GM12878 (cell line): ENCODE results near the gene THAP3. TPM values are rescaled to one million over a fixed set of nuclear protein-coding genes. Genes with fewer than 3 reads are reported as not detected.

Experiments
- ATAC-seq: fragments of 200-7000 bp; cut with Tn5 transposase; 3 replicates; pipeline ENCODE4 v1.9.1; 2020; ENCODE audit warnings: mild to moderate bottlenecking, moderate library complexity
- BruUV-seq: library from RNA; stranded (reverse); fragments of 400-500 nt; replicated peaks from 2 replicates; lab custom pipeline; 2021; lab: Mats Ljungman, UMichigan
- CTCF ChIA-PET: fragments of 300-600 bp; sonication (Branson Sonifier 250); formaldehyde crosslinking; extraction: SDS; loops from one replicate; lab custom pipeline; 2021; ENCODE audit warnings: inconsistent platforms; lab: Yijun Ruan, JAX
- POLR2A ChIA-PET: fragments of 350-600 bp; formaldehyde crosslinking; extraction: SDS; loops from one replicate; lab custom pipeline; 2021; ENCODE audit warnings: inconsistent platforms; lab: Charles Lee
- RAD21 ChIA-PET: fragments of 300-600 bp; sonication (Branson Sonifier 250); formaldehyde crosslinking; loops from one replicate; lab custom pipeline; 2023; ENCODE audit warnings: antibody characterized with exemption; ENCODE audit not compliant: unreplicated experiment; lab: Charles Lee
- SMC1A ChIA-PET: fragments of 300-600 bp; sonication (Branson Sonifier 250); formaldehyde crosslinking; loops from one replicate; lab custom pipeline; 2023; ENCODE audit not compliant: unreplicated experiment, uncharacterized antibody; lab: Charles Lee
- DNase-seq: peaks from one replicate; pipeline ENCODE4 v3.0.0-alpha.2; 2011; ENCODE audit warnings: low read depth, low spot score
- FAIRE-seq: peaks from 3 replicates; lab custom pipeline; 2011; peaks lifted over from hg19 to GRCh38; lab: Jason Lieb, UNC
- H2AFZ ChIP-seq: 2 replicates; pipeline ENCODE4 v1.6.0; 2011; ENCODE audit warnings: low read depth, low read length, control low read depth; ENCODE audit not compliant: control insufficient read depth
- H3K27ac ChIP-seq: 2 replicates; pipeline ENCODE4 v1.5.1; 2011; ENCODE audit warnings: control low read depth; ENCODE audit not compliant: control insufficient read depth, insufficient read depth
- H3K27me3 ChIP-seq, 2 experiments: replicated peaks in 1 of 2; 2 replicates each; pipeline versions ENCODE4 v1.6.0 to v1.6.1; 2011; ENCODE audit warnings: low read length in 1 of 2; ENCODE audit not compliant: control insufficient read depth in 2 of 2, insufficient read depth in 2 of 2
- H3K36me3 ChIP-seq, 2 experiments: 2 replicates each; pipeline ENCODE4 v1.5.1; 2011; ENCODE audit warnings: low read length in 1 of 2; ENCODE audit not compliant: control insufficient read depth in 2 of 2, insufficient read depth in 2 of 2
- H3K4me1 ChIP-seq: 2 replicates; pipeline ENCODE4 v1.6.1; 2011; ENCODE audit warnings: mild to moderate bottlenecking, low read length, moderate library complexity, mixed read lengths; ENCODE audit not compliant: control insufficient read depth, insufficient read depth
- H3K4me2 ChIP-seq: 2 replicates; pipeline ENCODE4 v1.6.0; 2011; ENCODE audit warnings: control low read depth; ENCODE audit not compliant: control insufficient read depth, insufficient read depth
- H3K4me3 ChIP-seq: fragments of 200-600 bp; sonication (generic); 2 replicates; pipeline ENCODE4 v1.5.1; 2016
- H3K79me2 ChIP-seq: 2 replicates; pipeline ENCODE4 v1.6.0; 2011; ENCODE audit warnings: low read length; ENCODE audit not compliant: control insufficient read depth, insufficient read depth
- H3K9ac ChIP-seq: 2 replicates; pipeline ENCODE4 v1.8.0; 2011; ENCODE audit warnings: low read length, control low read depth, mixed read lengths; ENCODE audit not compliant: control insufficient read depth, insufficient read depth
- H3K9me3 ChIP-seq: replicated peaks from 3 replicates; pipeline ENCODE4 v1.5.1; 2011; ENCODE audit warnings: mild to moderate bottlenecking, low read length; ENCODE audit not compliant: control insufficient read depth, insufficient read depth
- H4K20me1 ChIP-seq: 2 replicates; pipeline ENCODE4 v1.6.0; 2011; ENCODE audit not compliant: control insufficient read depth, insufficient read depth
- KAT2A ChIP-seq: conservative IDR thresholded peaks from 2 replicates; pipeline ENCODE4 v1.6.1; 2011; ENCODE audit warnings: low read depth, low read length; ENCODE audit not compliant: control insufficient read depth
- NR2F1 ChIP-seq: fragments of 450-650 bp; conservative IDR thresholded peaks from 2 replicates; pipeline ENCODE4 v1.6.1; 2017; ENCODE audit warnings: mild to moderate bottlenecking
- SREBF2 ChIP-seq: IDR thresholded peaks from 2 replicates; pipeline ENCODE4 v1.6.1; 2012; ENCODE audit warnings: mild to moderate bottlenecking, low read length
- TCF7 ChIP-seq: IDR thresholded peaks from 2 replicates; pipeline ENCODE4 v1.6.1; 2014; ENCODE audit warnings: antibody characterized with exemption, borderline replicate concordance
- ZNF384 ChIP-seq: IDR thresholded peaks from 2 replicates; pipeline ENCODE4 v1.6.1; 2012; ENCODE audit warnings: low read depth, mild to moderate bottlenecking, low read length, improper control_type of control experiment, borderline replicate concordance
- WGBS: methylation state at CpG from one replicate; pipeline ENCODE4 v1.1.6; 2016; ENCODE audit warnings: low lambda C conversion rate; ENCODE audit not compliant: insufficient replicate concordance, insufficient coverage; ENCODE audit errors: missing lambda C conversion rate; 5-methylcytosine and 5-hydroxymethylcytosine counted together
- in situ Hi-C: fragments of 300-500 bp; cut with MboI; formaldehyde crosslinking; loops from 9 replicates; pipeline ENCODE4 v1.14.3; 2018; ENCODE audit warnings: mixed read lengths
- intact Hi-C: fragments of 100-400 bp; cut with micrococcal nuclease; formaldehyde crosslinking; loops from one replicate; pipeline ENCODE4 v1.14.2; 2022; ENCODE audit not compliant: unreplicated experiment
- polyA plus RNA-seq, 11 experiments: library from polyadenylated mRNA; depleted of rRNA in 4 of 11; unstranded in 6 of 11; stranded (reverse) in 5 of 11; fragments of >200 nt; fragmentation: Nextera tagmentation in 4 of 11; fragmentation: Illumina TruSeq in 1 of 11; extraction: Ambion mirVana in 4 of 11; extraction: Trizol in 1 of 11; gene quantifications; 1 replicate in 1 of 11; 2 replicates in 10 of 11; pipeline versions ENCODE4 v1.2.1 to v1.2.3, GENCODE V29; 2011 to 2016; ENCODE audit warnings: inconsistent platforms in 2 of 11, missing spikeins in 2 of 11, low read depth in 1 of 11
- total RNA-seq, 4 experiments: library from RNA; depleted of rRNA in 3 of 4; stranded (reverse); fragments of >200 nt in 3 of 4; fragmentation: Illumina TruSeq in 1 of 4; extraction: Trizol in 1 of 4; gene quantifications; 2 replicates each; pipeline versions ENCODE4 v1.2.1 to v1.2.3, GENCODE V29; 2013 to 2021
- TF ChIP-seq, protein P1 (sequence below): fragments of 450-650 bp; IDR thresholded peaks from 2 replicates; pipeline ENCODE4 v1.6.1; 2017; ENCODE audit warnings: mild to moderate bottlenecking, moderate library complexity

THAP3 gene
- total and polyA plus RNA-seq, 10 of the 15 experiments (the other 5 are each of a cell fraction or from before 2014, with no cell fraction given), result 1.5 to 19.5 (median 11.9) TPM

DNA sequence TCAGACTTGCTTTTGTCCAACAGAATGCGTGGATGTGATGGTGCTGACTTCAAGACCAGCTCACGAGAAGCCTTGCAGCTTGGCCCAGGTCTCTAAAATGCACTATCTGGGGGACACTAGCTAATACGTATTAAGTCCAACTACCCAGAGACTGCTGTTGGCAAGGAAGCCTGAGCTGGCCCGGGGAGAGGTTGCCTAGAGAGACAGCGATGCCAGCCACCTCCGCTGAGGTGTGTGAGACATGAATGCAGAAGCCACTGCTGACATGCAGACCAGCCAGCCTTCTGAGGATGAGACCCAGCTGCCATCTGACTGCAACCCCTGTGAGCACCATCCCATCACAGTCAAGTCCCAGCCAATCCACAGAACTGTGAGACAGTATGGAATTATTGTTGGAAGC is 32.5 kb downstream of the THAP3 start:
- DNase-seq, result no peak
- H3K79me2 ChIP-seq, result no peaks in the 10 kb centered on the region
- in situ Hi-C loops, result no loop called here
- RAD21 ChIA-PET, result no interaction called here
- 99% methylated on average over 6 of the region's 6 CpGs for WGBS
- no peak overlapping the region for H3K4me2 ChIP-seq
- H3K4me3 ChIP-seq, result no peak overlapping the region
- H4K20me1 ChIP-seq, result no peaks in the 10 kb centered on the region
- no peak overlapping the region for H3K27ac ChIP-seq
- intact Hi-C loops, result no loop called here
- SMC1A ChIA-PET, result interaction anchor here (0.6 kb wide), 1 partner anchor 1313 kb away, joined by 3 read pairs; no protein-coding TSS in a partner anchor
- H3K4me1 ChIP-seq, result no peaks in the 10 kb centered on the region
- no peak for TF ChIP-seq SREBF2
- TF ChIP-seq NR2F1, result no peak
- TF ChIP-seq TCF7, result no peak
- no peak for TF ChIP-seq ZNF384
- no peak for TF ChIP-seq KAT2A
- TF ChIP-seq, protein P1, sequence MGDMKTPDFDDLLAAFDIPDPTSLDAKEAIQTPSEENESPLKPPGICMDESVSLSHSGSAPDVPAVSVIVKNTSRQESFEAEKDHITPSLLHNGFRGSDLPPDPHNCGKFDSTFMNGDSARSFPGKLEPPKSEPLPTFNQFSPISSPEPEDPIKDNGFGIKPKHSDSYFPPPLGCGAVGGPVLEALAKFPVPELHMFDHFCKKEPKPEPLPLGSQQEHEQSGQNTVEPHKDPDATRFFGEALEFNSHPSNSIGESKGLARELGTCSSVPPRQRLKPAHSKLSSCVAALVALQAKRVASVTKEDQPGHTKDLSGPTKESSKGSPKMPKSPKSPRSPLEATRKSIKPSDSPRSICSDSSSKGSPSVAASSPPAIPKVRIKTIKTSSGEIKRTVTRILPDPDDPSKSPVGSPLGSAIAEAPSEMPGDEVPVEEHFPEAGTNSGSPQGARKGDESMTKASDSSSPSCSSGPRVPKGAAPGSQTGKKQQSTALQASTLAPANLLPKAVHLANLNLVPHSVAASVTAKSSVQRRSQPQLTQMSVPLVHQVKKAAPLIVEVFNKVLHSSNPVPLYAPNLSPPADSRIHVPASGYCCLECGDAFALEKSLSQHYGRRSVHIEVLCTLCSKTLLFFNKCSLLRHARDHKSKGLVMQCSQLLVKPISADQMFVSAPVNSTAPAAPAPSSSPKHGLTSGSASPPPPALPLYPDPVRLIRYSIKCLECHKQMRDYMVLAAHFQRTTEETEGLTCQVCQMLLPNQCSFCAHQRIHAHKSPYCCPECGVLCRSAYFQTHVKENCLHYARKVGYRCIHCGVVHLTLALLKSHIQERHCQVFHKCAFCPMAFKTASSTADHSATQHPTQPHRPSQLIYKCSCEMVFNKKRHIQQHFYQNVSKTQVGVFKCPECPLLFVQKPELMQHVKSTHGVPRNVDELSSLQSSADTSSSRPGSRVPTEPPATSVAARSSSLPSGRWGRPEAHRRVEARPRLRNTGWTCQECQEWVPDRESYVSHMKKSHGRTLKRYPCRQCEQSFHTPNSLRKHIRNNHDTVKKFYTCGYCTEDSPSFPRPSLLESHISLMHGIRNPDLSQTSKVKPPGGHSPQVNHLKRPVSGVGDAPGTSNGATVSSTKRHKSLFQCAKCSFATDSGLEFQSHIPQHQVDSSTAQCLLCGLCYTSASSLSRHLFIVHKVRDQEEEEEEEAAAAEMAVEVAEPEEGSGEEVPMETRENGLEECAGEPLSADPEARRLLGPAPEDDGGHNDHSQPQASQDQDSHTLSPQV, result no peak
- no peak for ATAC-seq
- H3K36me3 ChIP-seq, result peaks cover 8 to 19% of the 10 kb centered on the region in 2 experiments
- no TSS peak for BruUV-seq
- no peak overlapping the region for H3K9ac ChIP-seq
- POLR2A ChIA-PET, result interaction anchor here (0.6 kb wide), 2 partner anchors 16 to 225 kb away, joined by 4 to 5 read pairs; no protein-coding TSS in a partner anchor
- no peak overlapping the region for H2AFZ ChIP-seq
- H3K9me3 ChIP-seq, result no peaks in the 10 kb centered on the region
- H3K27me3 ChIP-seq, result no peaks in the 10 kb centered on the region
- no peak for FAIRE-seq
- CTCF ChIA-PET, result no interaction called here
